Stomach (tissue), 4 donors: ENCODE data around the gene TOM1.

ENCODE experiments used
- POLR2A ChIP-seq, 4 donors: fragments of 450-650 bp; IDR thresholded peaks; one replicate each; pipeline ENCODE4 v1.6.1; 2016; ENCODE audit warnings: antibody characterized with exemption in 4 of 4, control low read depth in 2 of 4, mild to moderate bottlenecking in 1 of 4, moderate library complexity in 1 of 4
- TF ChIP-seq, protein P1 (sequence below), 7 experiments: fragments of 450-650 bp in 4 of 7; fragments of 200-600 bp in 3 of 7; sonication (generic) in 3 of 7; IDR thresholded peaks; one replicate each; pipeline ENCODE4 v1.5.1; 2016 to 2019; ENCODE audit warnings: antibody characterized with exemption in 7 of 7, control low read depth in 2 of 7, mild to moderate bottlenecking in 1 of 7

DNA sequence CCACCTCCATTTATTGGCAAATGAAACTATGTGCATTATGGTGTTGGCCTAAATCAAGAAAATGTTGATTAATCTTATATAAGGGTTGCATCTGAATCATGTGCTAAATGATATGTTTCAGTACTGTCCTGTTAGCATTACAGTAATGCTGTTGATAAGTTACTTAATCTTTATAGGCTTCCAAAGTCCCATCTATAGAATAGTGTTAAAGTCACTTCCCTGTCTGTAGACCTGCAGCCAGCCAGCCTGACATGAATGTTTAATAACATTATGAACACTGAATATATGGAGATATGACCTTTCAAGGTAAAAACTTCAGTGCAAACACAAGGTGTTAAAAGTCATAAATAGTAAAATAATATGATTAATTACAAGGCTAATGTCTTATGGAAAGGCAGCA, 3.6 kb upstream of the TOM1 start:
- no peak for TF ChIP-seq POLR2A (IDR thresholded peaks at IDR 0.05)
- TF ChIP-seq, protein P1, sequence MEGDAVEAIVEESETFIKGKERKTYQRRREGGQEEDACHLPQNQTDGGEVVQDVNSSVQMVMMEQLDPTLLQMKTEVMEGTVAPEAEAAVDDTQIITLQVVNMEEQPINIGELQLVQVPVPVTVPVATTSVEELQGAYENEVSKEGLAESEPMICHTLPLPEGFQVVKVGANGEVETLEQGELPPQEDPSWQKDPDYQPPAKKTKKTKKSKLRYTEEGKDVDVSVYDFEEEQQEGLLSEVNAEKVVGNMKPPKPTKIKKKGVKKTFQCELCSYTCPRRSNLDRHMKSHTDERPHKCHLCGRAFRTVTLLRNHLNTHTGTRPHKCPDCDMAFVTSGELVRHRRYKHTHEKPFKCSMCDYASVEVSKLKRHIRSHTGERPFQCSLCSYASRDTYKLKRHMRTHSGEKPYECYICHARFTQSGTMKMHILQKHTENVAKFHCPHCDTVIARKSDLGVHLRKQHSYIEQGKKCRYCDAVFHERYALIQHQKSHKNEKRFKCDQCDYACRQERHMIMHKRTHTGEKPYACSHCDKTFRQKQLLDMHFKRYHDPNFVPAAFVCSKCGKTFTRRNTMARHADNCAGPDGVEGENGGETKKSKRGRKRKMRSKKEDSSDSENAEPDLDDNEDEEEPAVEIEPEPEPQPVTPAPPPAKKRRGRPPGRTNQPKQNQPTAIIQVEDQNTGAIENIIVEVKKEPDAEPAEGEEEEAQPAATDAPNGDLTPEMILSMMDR (IDR thresholded peaks at IDR 0.05), result no peak
